Mesothelial cell of epicardium (in vitro differentiated cells): ENCODE results near the gene MICAL2. TPM values are rescaled to one million over a fixed set of nuclear protein-coding genes. Genes with fewer than 3 reads are reported as not detected.

Source experiments
- DNase-seq, 2 experiments: peaks; one replicate each; pipeline ENCODE4 v3.0.0; 2021; ENCODE audit warnings: low spot score in 2 of 2; ENCODE audit not compliant: unreplicated experiment in 2 of 2
- H3K27ac Mint-ChIP-seq: 2 replicates; pipeline ENCODE4 v1.8.0; 2021; ENCODE audit warnings: mixed read lengths
- H3K27me3 Mint-ChIP-seq: 2 replicates; pipeline ENCODE4 v1.8.0; 2021; ENCODE audit warnings: low read depth, mixed read lengths
- H3K36me3 Mint-ChIP-seq: 2 replicates; pipeline ENCODE4 v1.8.0; 2021; ENCODE audit warnings: mixed read lengths
- H3K4me1 Mint-ChIP-seq: 2 replicates; pipeline ENCODE4 v1.8.0; 2021; ENCODE audit warnings: mixed read lengths
- H3K4me3 Mint-ChIP-seq: 2 replicates; pipeline ENCODE4 v1.8.0; 2021; ENCODE audit warnings: mild to moderate bottlenecking, moderate library complexity, mixed read lengths
- H3K9me3 Mint-ChIP-seq: 2 replicates; pipeline ENCODE4 v1.8.0; 2021; ENCODE audit warnings: mixed read lengths
- total RNA-seq: library from RNA; stranded (reverse); gene quantifications from 3 replicates; pipeline ENCODE4 v1.2.1, GENCODE V29; 2021
- TF ChIP-seq, protein P1 (sequence below): fragments of 200-600 bp; sonication (generic); IDR thresholded peaks from one replicate; pipeline ENCODE4 v1.5.0; 2021; ENCODE audit warnings: antibody characterized with exemption; ENCODE audit not compliant: unreplicated experiment

Gene MICAL2
- total RNA-seq, 1 donor from 2014 or later = 15.0 TPM

DNA sequence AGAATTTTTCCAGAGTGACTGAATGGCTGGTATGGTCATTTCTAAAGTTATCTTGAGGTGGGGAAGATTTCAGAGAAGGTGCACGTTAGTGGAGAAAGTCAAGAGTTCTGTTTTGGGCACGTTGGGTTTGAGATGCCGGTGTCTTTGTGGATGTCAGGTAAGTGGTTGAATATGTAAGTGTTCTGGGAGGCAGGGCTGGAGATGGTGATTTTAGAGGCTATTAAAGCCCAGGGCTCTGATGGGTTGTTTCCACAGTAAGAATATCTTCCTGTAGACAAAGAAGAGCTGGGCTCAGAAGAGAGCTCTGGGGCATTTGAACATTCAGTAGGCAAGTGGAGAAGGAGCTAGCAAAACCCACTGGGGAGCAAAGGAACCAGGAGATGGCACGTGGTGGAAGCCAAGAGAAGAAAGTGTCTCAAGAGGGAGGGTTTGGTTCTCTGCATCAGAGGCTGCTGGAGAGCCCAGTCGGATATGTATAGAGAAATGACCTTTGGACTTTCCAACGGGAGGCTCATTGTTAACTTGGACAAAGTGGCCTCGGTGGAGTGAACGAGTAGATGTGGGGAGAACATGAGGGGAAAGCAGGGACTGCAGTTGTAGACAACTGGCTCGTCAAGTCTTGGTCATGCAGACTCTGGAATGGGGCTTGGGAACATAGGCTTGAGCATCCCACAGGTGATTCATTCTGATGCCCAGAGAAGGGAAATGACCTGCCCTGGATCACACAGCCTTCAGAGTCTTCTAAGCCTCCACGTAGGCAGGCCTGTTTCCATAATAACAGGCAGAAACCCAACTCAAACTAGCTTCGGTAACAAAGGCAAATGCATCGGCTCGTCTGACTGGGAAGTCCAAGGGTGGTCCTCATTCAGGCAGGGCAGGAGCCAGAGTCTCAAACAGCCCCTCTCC, 168.6 kb downstream of the MICAL2 start:
- Mint-ChIP-seq H3K27ac (no peak overlapping the region), H3K9me3 (no peaks in the 10 kb centered on the region), H3K27me3 (peaks cover 6% of the 10 kb centered on the region), H3K36me3 (no peaks in the 10 kb centered on the region), H3K4me1 (peaks cover under 1% of the 10 kb centered on the region), H3K4me3 (no peak overlapping the region)
- peak in 1 of 2 experiments; percentile 17 for DNase-seq
- TF ChIP-seq, protein P1, sequence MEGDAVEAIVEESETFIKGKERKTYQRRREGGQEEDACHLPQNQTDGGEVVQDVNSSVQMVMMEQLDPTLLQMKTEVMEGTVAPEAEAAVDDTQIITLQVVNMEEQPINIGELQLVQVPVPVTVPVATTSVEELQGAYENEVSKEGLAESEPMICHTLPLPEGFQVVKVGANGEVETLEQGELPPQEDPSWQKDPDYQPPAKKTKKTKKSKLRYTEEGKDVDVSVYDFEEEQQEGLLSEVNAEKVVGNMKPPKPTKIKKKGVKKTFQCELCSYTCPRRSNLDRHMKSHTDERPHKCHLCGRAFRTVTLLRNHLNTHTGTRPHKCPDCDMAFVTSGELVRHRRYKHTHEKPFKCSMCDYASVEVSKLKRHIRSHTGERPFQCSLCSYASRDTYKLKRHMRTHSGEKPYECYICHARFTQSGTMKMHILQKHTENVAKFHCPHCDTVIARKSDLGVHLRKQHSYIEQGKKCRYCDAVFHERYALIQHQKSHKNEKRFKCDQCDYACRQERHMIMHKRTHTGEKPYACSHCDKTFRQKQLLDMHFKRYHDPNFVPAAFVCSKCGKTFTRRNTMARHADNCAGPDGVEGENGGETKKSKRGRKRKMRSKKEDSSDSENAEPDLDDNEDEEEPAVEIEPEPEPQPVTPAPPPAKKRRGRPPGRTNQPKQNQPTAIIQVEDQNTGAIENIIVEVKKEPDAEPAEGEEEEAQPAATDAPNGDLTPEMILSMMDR = no peak

- TF ChIP-seq, protein P1 = no peak
- Mint-ChIP-seq H3K27me3 (peaks cover 6% of the 10 kb centered on the region), H3K27ac (no peak overlapping the region), H3K36me3 (no peaks in the 10 kb centered on the region), H3K4me3 (no peak overlapping the region), H3K9me3 (no peaks in the 10 kb centered on the region), H3K4me1 (peaks cover 7% of the 10 kb centered on the region)
- DNase-seq = peak in 1 of 2 experiments; percentile 10
Measured at GRCh38 chr11:12279672-12280108, 169.3 kb downstream of the MICAL2 start.

DNA sequence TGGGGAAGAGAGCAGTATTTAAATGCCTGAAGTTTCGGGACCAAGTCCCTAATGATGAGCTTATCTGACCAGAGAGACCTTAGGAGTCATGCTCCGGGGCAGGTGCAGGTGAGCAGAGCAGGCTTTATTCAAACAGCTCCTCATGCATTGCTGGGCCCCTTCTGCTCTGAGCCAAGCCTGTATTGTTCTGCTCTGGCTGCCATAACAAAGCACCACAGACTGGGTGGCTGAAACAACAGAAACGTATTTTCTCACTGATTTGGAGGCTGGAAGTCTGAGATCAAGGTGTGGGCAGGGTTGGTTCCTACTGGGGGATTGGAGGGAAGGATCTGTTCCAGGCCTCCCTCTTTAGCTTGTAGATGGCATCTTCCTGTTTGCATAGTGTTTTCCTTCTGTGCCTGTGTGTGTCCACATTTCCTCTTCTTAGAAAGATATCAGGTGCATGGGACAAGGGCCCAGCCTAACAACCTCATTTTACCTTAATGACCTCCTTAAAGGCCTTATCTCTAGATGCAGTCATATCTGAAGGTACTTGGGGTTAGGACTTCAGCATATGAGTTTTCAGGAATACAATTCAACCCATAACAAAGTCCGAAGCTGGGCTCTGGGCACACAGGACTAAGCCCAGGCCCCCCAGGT, 169.9 kb downstream of the MICAL2 start:
- Mint-ChIP-seq H3K36me3 (no peaks in the 10 kb centered on the region), H3K27ac (no peak overlapping the region), H3K9me3 (no peaks in the 10 kb centered on the region), H3K27me3 (peaks cover 6% of the 10 kb centered on the region), H3K4me3 (no peak overlapping the region), H3K4me1 (peaks cover 14% of the 10 kb centered on the region)
- TF ChIP-seq, protein P1 = no peak
- no peak for DNase-seq

DNA sequence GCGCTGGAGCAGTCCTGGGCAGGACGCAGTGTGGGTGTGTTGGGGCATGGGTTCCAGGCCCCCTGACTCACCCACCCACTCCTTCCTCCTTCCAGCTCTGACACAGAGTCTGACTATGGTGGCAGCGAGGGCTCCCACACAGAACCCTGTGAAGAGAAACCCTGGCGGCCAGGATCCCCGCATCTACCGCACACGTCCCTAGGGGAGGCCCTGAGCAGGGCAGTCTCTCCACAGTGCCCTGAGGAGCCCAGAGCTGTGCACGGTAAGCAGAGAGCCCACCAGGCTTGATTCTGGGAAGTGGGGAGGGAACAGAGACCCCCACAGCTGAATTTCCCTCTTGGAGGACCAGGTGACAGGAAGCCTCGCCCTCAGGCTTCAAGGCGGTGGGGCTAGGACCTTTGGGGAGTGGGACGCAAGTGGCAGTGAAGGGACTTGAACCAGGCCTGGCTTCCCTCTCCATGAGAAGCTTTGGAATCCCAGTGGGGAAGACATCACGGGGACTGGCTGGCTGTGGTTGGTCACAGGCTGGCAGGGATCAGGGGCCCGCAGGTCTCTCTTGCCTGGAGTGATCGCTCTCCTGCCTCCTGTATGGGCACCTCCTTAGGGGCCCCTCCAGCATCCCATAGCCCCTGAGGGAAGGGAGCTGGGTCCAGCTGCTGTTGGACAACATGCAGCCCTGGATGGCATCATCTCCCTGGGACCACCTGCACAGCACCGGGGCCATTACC, 170.6 kb downstream of the MICAL2 start:
- DNase-seq = no peak
- H3K4me1 Mint-ChIP-seq = peaks cover 20% of the 10 kb centered on the region
- TF ChIP-seq, protein P1 = no peak
- no peaks in the 10 kb centered on the region for H3K36me3 Mint-ChIP-seq
- H3K27me3 Mint-ChIP-seq = peaks cover 6% of the 10 kb centered on the region
- H3K27ac Mint-ChIP-seq = no peak overlapping the region
- no peak overlapping the region for H3K4me3 Mint-ChIP-seq
- no peaks in the 10 kb centered on the region for H3K9me3 Mint-ChIP-seq

- no peak overlapping the region for H3K4me3 Mint-ChIP-seq
- peaks cover 6% of the 10 kb centered on the region for H3K27me3 Mint-ChIP-seq
- no peak overlapping the region for H3K27ac Mint-ChIP-seq
- H3K36me3 Mint-ChIP-seq = no peaks in the 10 kb centered on the region
- H3K4me1 Mint-ChIP-seq = peaks cover 27% of the 10 kb centered on the region
- peak; percentile 62 to 89 for DNase-seq
- TF ChIP-seq, protein P1 = peak; percentile 100
- H3K9me3 Mint-ChIP-seq = no peaks in the 10 kb centered on the region
Measured at GRCh38 chr11:12281571-12282478, 171.4 kb downstream of the MICAL2 start.
